Stimulated activated CD4-positive, alpha-beta T cell treated with anti-CD3 and anti-CD28 coated beads, Interleukin-12 subunit alpha, Interleukin-12 subunit beta, amount 100 ng/mL, for 48 hours (primary cell): ENCODE results near the gene OXSR1.

Source experiments
- DNase-seq, 3 donors: peaks; one replicate each; pipeline ENCODE4 v3.0.0-alpha.2; 2020; ENCODE audit warnings: low read depth in 2 of 3, low spot score in 1 of 3

OXSR1 gene

GRCh38 chr3:38297947-38298711, 132.8 kb downstream of the OXSR1 start:
- no peak for DNase-seq
